Cardiac septum (tissue), 1 donor: ENCODE measurements around the gene ETV3. TPM values are rescaled to one million over a fixed set of nuclear protein-coding genes. Genes with fewer than 3 reads are reported as not detected.

Experiments used
- DNase-seq: peaks from one replicate; pipeline ENCODE4 v3.0.0-alpha.2; 2020; ENCODE audit warnings: low spot score
- intact Hi-C: fragments of 100-400 bp; cut with DNase I; formaldehyde crosslinking; loops from one replicate; pipeline ENCODE4 v1.14.0; 2022
- total RNA-seq: library from RNA; stranded (reverse); fragmentation: NEBNext Ultra II Directional; extraction: Animal tissue kit (Norgen Biotek cat#: 25700); gene quantifications from one replicate; pipeline ENCODE4 v1.2.1, GENCODE V29; 2021
- donor health status: DM: no; HTN: no; CAD: no.

The ETV3 gene
- total RNA-seq, 1 donor from 2014 or later, result 19.7 TPM

- DNase-seq, result no peak
- intact Hi-C loops, result no loop called here
These were observed 60.8 kb downstream of the ETV3 start for GRCh38 chr1:157077394-157077793.

- intact Hi-C loops, result loop anchor here (5.0 kb wide), 1 partner anchor 107 kb away; no protein-coding TSS in a partner anchor
These were observed 64.1 kb downstream of the ETV3 start for GRCh38 chr1:157073944-157074685.

More at GRCh38 chr1:157073944-157074685, 64.1 kb downstream of the ETV3 start:
- peak; percentile 82 for DNase-seq

Other genes starting within 250 kb of the ETV3 start
- gene PEAR1, start 244.7 kb downstream of the ETV3 start, total RNA-seq, result 5.6 TPM
- gene LRRC71, start 217.8 kb downstream of the ETV3 start, total RNA-seq, result not detected
- gene ARHGEF11, start 92.7 kb downstream of the ETV3 start, total RNA-seq, result 29.8 TPM
- gene ETV3L, start 38.6 kb downstream of the ETV3 start, total RNA-seq, result not detected